Neutrophil (primary cell): ENCODE results near the gene RAMP2.
A peak's percentile ranks its signal among the peaks of the same experiment; 100 is the strongest.
"Not testable (repeated sequence)": the region's sequence is repeated elsewhere in the genome, so short reads cannot be mapped to it uniquely, and the experiment has no call there.

Experiments used
- H3K27ac ChIP-seq: fragments of 200-600 bp; sonication (generic); 2 replicates; pipeline ENCODE4 v1.5.1; 2016; ENCODE audit warnings: mild to moderate bottlenecking, moderate library complexity
- H3K27me3 ChIP-seq: fragments of 200-600 bp; sonication (generic); 2 replicates; pipeline ENCODE4 v1.6.0; 2016; ENCODE audit warnings: mild to moderate bottlenecking
- H3K36me3 ChIP-seq: fragments of 200-600 bp; sonication (generic); 2 replicates; pipeline ENCODE4 v1.5.1; 2017
- H3K4me1 ChIP-seq, 2 experiments: fragments of 200-600 bp in 1 of 2; sonication (generic) in 1 of 2; 1 replicate in 1 of 2; 2 replicates in 1 of 2; pipeline versions ENCODE4 v1.5.1 to v1.6.1; 2013 to 2016; ENCODE audit warnings: low read depth in 1 of 2, low read length in 1 of 2, mild to moderate bottlenecking in 1 of 2, moderate library complexity in 1 of 2; ENCODE audit not compliant: control insufficient read depth in 1 of 2, insufficient read depth in 1 of 2
- H3K4me3 ChIP-seq, 2 experiments: fragments of 200-600 bp in 1 of 2; sonication (generic) in 1 of 2; 1 replicate in 1 of 2; 2 replicates in 1 of 2; pipeline ENCODE4 v1.5.1; 2013 to 2016; ENCODE audit warnings: low read depth in 1 of 2, low read length in 1 of 2, mild to moderate bottlenecking in 1 of 2, moderate library complexity in 1 of 2
- H3K9me3 ChIP-seq: fragments of 200-600 bp; sonication (generic); 2 replicates; pipeline ENCODE4 v1.5.1; 2016
- TF ChIP-seq, protein P1 (sequence below): fragments of 200-600 bp; sonication (generic); IDR thresholded peaks from 2 replicates; pipeline ENCODE4 v1.5.1; 2016; ENCODE audit warnings: antibody characterized with exemption

The RAMP2 gene

DNA sequence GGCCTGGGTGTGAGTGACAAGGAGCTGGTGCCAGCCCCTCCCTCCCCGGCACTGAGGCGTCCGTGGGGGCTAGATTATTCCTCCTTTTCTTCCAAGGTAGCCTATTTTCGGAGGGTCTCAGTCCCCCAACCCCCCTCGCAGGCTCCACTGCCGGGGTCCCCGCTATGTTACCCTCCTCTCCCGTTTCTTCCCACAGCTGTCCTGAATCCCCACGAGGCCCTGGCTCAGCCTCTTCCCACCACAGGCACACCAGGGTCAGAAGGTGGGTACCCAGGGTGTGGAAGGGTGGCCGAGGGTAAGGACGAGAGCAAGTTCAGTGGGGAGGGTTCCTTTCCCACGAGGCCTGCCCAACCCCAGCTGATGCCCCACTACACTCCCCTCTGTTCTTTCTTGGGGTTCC, 611 bp downstream of the RAMP2 start:
- TF ChIP-seq, protein P1, sequence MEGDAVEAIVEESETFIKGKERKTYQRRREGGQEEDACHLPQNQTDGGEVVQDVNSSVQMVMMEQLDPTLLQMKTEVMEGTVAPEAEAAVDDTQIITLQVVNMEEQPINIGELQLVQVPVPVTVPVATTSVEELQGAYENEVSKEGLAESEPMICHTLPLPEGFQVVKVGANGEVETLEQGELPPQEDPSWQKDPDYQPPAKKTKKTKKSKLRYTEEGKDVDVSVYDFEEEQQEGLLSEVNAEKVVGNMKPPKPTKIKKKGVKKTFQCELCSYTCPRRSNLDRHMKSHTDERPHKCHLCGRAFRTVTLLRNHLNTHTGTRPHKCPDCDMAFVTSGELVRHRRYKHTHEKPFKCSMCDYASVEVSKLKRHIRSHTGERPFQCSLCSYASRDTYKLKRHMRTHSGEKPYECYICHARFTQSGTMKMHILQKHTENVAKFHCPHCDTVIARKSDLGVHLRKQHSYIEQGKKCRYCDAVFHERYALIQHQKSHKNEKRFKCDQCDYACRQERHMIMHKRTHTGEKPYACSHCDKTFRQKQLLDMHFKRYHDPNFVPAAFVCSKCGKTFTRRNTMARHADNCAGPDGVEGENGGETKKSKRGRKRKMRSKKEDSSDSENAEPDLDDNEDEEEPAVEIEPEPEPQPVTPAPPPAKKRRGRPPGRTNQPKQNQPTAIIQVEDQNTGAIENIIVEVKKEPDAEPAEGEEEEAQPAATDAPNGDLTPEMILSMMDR: no peak
- H3K9me3 ChIP-seq: no peaks in the 10 kb centered on the region
- H3K4me3 ChIP-seq: no peak overlapping the region
- H3K4me1 ChIP-seq: peaks cover 0 to 10% of the 10 kb centered on the region in 2 experiments
- no peaks in the 10 kb centered on the region for H3K36me3 ChIP-seq
- H3K27me3 ChIP-seq: peaks cover 82% of the 10 kb centered on the region
- no peak overlapping the region for H3K27ac ChIP-seq

DNA sequence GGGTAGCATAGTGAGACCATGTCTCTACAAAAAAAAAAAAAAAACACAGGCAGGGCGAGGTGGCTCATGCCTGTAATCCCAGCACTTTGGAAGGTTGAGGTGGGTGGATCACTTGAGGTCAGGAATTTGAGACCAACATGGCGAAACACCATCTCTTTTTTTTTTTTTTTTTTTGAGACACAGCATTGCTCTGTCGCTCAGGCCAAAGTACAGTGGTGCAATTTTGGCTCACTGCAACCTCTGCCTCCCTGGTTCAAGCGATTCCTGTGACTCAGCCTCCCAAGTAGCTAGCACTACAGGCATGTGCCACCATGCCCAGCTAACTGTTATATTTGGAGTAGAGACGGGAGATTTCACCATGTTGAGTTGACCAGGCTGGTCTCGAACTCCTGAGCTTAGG, 5.1 kb downstream of the RAMP2 start:
- no peaks in the 10 kb centered on the region for H3K9me3 ChIP-seq
- no peaks in the 10 kb centered on the region for H3K36me3 ChIP-seq
- peaks cover 0 to 6% of the 10 kb centered on the region in 2 experiments for H3K4me1 ChIP-seq
- peaks cover 49% of the 10 kb centered on the region for H3K27me3 ChIP-seq
- no peak overlapping the region for H3K4me3 ChIP-seq
- TF ChIP-seq, protein P1: no peak
- H3K27ac ChIP-seq: no peak overlapping the region

DNA sequence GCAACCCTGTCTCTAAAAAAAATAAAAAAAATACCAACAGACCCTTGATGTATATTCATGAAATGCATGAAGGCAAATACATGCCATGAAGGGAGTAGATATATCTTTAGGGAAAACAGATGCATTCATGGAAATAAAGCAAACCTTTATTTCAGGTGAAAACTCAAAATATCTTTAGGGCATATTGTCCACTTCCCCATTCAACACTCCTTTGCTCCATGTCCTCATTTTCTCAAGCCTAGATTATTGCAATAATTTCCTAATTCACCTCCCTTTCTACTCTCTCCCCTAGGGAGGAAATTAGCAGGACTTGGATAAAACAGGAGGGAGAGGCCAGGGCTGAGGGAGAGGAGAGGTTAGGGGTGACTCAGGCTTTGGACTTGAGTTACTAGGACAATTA, 6.5 kb downstream of the RAMP2 start:
- Histone ChIP-seq H3K4me3 (no peak overlapping the region), H3K4me1 (no peaks in the 10 kb centered on the region), H3K27ac (no peak overlapping the region), H3K27me3 (peaks cover 35% of the 10 kb centered on the region), H3K36me3 (no peaks in the 10 kb centered on the region), H3K9me3 (no peaks in the 10 kb centered on the region)
- TF ChIP-seq, protein P1: no peak

DNA sequence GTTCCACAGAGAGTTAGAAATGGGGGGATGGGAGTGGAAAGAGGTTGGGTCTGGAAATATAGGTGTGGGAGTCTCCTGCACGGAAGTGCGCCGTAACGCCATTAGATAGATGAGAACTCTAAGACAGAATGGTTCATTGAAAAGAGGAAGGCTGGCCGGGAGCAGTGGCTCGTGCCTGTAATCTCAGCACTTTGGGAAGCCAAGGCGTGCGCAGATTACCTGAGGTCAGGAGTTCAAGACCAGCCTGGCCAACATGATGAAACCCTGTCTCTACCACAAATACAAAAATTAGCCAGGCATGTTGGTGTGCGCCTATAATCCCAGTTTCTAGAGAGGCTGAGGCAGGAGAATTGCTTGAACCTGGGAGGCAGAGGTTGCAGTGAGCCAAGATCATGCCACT, 7.0 kb downstream of the RAMP2 start:
- H3K27me3 ChIP-seq: peaks cover 30% of the 10 kb centered on the region
- H3K36me3 ChIP-seq, H3K4me1 ChIP-seq, H3K4me3 ChIP-seq, H3K27ac ChIP-seq, H3K9me3 ChIP-seq: not testable (repeated sequence)

DNA sequence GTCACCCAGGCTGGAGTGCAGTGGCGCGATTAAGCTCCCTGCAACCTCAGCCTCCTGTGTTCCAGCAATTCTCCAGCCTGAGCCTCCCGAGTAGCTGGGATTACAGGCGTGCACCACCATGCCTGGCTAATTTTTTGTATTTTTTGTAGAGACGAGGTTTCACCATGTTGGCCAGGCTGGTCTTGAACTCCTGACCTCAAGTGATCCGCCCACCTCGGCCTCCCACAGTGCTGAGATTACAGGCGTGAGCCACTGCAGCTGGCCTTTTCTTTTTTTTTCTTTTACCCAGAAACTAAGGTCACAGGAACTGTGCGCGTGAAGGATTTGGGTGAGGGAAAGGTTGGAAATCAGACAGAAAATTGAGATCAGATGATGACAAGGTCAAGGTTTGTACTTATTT, 8.9 kb downstream of the RAMP2 start:
- peaks cover 21% of the 10 kb centered on the region for H3K27me3 ChIP-seq
- H3K4me1 ChIP-seq: peaks cover 10 to 17% of the 10 kb centered on the region in 2 experiments
- not testable (repeated sequence) for H3K4me3 ChIP-seq, H3K36me3 ChIP-seq, H3K9me3 ChIP-seq, H3K27ac ChIP-seq

DNA sequence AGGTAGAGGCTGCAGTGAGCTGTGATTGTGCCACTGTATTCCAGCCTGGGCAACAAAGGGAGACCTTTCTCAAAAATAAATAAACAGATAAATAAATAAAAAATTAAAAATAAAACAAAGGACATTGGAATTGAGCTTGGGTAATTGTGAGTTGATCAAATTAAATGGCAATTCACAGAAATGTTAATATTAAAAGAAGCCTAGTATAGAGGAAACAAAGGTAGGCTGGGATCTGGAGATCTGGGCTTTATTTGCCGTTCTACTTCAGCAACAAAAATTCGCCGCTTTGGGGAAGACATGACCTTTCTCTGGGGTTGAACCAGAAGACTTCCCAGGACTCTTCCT, 11.9 kb downstream of the RAMP2 start:
- H3K4me3 ChIP-seq: peak overlapping the region; percentile 78 to 92
- no peaks in the 10 kb centered on the region for H3K9me3 ChIP-seq
- peaks cover 10 to 17% of the 10 kb centered on the region in 2 experiments for H3K4me1 ChIP-seq
- H3K27me3 ChIP-seq: peaks cover 10% of the 10 kb centered on the region
- TF ChIP-seq, protein P1: no peak
- H3K36me3 ChIP-seq: peaks cover 32% of the 10 kb centered on the region
- peak overlapping the region; percentile 82 for H3K27ac ChIP-seq
